ENCODE measurements around the gene PSMD11.

Gene PSMD11

DNA sequence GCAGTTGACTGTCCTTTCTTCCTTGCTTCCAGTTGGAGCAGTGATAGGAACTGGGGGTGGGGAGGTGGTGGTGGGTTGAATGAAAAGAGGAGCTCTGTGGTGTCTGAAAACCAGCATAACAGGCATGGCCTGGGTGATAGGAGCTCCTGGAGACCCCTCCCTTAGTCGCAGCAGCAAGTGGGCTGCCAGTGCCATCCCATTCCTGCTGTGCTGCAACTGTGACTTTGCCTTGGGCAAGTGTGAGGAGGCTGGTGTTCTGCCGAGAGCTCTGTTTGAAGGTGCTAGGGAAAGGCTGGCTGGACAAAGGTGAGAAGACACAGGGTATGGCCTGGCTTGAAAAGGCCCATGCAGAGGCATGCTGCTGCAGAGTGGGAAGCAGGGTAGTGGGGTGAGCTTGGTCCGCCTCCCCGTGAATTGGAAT lies 39.7 kb downstream of the PSMD11 start:
- H3K36me3 ChIP-seq: peaks cover 41% of the 10 kb centered on the region
- no peak overlapping the region for H3K4me3 ChIP-seq (ENCODE audit: low read depth in 1 of 2, low read length in 1 of 2)
- peaks cover 27 to 31% of the 10 kb centered on the region in 2 experiments for H3K4me1 ChIP-seq (ENCODE audit: control insufficient read depth in 1 of 2, insufficient read depth in 1 of 2, low read depth in 1 of 2, low read length in 1 of 2)
- no peak overlapping the region for H3K27ac ChIP-seq
- no peak for TF ChIP-seq CTCF (IDR thresholded peaks at IDR 0.05)
- peaks cover 3% of the 10 kb centered on the region for H3K27me3 ChIP-seq
- no peaks in the 10 kb centered on the region for H3K9me3 ChIP-seq

- peaks cover 3% of the 10 kb centered on the region for H3K27me3 ChIP-seq
- H3K36me3 ChIP-seq: peaks cover 41% of the 10 kb centered on the region
- H3K4me3 ChIP-seq (ENCODE audit: low read depth in 1 of 2, low read length in 1 of 2): no peak overlapping the region
- no peak for TF ChIP-seq CTCF (IDR thresholded peaks at IDR 0.05)
- H3K27ac ChIP-seq: no peak overlapping the region
- no peaks in the 10 kb centered on the region for H3K9me3 ChIP-seq
- peaks cover 33 to 36% of the 10 kb centered on the region in 2 experiments for H3K4me1 ChIP-seq (ENCODE audit: control insufficient read depth in 1 of 2, insufficient read depth in 1 of 2, low read depth in 1 of 2, low read length in 1 of 2)
Observed at GRCh38 chr17:32484628-32485027, 40.3 kb downstream of the PSMD11 start.

DNA sequence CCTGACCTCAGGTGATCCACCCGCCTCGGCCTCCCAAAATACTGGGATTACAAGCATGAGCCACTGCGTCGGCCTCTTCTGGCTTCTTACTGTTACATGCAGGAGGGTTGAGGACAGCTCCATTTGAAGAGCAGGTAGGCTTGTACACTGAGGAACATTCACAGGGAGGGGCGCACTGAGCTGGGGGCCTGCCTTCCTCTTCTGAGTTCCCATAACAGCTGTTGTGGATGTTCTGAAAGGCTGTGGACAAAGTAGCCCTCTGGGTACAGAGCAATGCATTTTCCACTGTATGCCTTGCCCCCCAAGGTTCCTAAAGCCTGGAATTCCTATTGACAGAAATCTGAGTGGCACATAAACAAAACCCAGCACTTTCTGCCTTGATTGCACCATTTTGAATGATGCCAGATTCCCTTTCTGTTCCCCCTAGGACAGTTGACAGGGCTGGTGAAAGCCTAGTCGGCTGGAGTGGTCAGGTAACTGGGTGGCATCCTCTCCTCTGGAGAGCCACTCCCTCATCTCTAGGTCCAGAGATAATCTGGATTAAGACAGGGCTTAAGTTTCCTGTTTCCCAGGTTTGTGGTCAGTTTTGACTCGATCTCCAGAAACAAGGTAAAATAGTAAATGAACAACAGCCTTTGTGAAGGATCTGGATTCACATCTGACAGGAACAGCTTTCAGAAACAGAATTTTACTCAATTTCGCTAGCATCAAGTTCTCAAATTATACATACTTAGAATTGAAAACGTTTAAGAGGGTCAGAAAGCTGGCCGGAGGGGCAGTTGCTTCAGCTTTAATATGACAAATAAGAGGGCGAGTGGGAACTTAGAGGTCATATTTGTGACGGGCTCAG lies 41.2 kb downstream of the PSMD11 start:
- H3K4me3 ChIP-seq (ENCODE audit: low read depth in 1 of 2, low read length in 1 of 2): peak overlapping the region; percentile 51 to 94
- peaks cover 41% of the 10 kb centered on the region for H3K36me3 ChIP-seq
- peak overlapping the region; percentile 76 for H3K27ac ChIP-seq

GRCh38 chr17:32486111-32486700 lies 41.9 kb downstream of the PSMD11 start:
- Histone ChIP-seq H3K27me3 (peaks cover 3% of the 10 kb centered on the region), H3K36me3 (peaks cover 38% of the 10 kb centered on the region), H3K9me3 (no peaks in the 10 kb centered on the region), H3K4me3 (ENCODE audit: low read depth in 1 of 2, low read length in 1 of 2) (peak overlapping the region; percentile 51 to 94), H3K4me1 (ENCODE audit: control insufficient read depth in 1 of 2, insufficient read depth in 1 of 2, low read depth in 1 of 2, low read length in 1 of 2) (peaks cover 49 to 52% of the 10 kb centered on the region in 2 experiments), H3K27ac (peak overlapping the region; percentile 76)
- peak; percentile 27 for TF ChIP-seq CTCF (IDR thresholded peaks at IDR 0.05)

More for the DNA sequence above, 41.2 kb downstream of the PSMD11 start:
- H3K27me3 ChIP-seq: peaks cover 3% of the 10 kb centered on the region
- no peak for TF ChIP-seq CTCF (IDR thresholded peaks at IDR 0.05)
- H3K4me1 ChIP-seq (ENCODE audit: control insufficient read depth in 1 of 2, insufficient read depth in 1 of 2, low read depth in 1 of 2, low read length in 1 of 2): peaks cover 42 to 45% of the 10 kb centered on the region in 2 experiments
- no peaks in the 10 kb centered on the region for H3K9me3 ChIP-seq

DNA sequence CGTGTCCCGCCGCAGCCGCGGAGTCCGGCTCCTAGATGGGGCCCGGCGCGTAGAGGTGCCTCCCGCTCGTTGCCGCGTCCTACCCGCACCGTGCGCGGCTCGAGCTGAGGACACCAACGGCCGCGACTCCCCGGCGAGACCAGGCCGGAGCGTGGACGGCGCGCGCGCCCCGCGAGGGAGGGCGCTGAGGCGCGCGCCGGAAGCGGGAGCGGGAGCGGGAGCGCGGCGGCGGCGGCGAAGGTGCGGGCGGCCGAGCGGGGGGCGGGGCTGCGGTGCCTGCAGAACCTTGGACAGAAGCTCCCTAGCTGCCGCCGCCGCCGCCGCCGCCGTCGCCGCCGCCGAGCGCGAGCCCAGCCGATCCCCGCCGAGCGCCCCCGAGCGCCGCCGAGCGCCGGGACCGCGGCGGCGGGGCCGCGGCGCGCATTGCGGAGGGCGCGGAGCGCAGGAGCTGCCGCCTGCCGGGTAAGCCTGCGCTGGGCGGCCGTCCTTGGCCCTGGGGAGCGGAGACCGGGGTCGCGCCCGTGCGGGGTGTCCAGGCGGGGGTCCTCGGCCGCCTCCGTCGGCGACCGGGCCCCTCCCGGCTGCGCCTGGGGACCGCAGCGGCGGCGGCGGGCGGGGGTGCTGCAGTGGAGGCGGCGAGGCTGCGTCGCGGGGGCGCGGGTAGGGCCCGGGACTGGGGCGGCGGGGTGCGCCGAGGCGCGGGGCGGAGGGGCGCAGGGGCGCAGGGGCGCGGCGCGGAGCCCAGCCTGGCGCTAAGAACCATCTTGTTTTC lies 42.6 kb downstream of the PSMD11 start, which contains the start of gene CDK5R1:
CDK5R1 (plus strand) TSS at position 293 of the 772 bp plus-strand sequence. CDS start 628 bp downstream, outside the sequence.
- no peaks in the 10 kb centered on the region for H3K9me3 ChIP-seq
- TF ChIP-seq CTCF (IDR thresholded peaks at IDR 0.05): no peak
- H3K4me3 ChIP-seq (ENCODE audit: low read depth in 1 of 2, low read length in 1 of 2): peak within 1 kb of the TSS; percentile 73 to 94
- peaks cover 37% of the 10 kb centered on the region for H3K36me3 ChIP-seq
- H3K27ac ChIP-seq: peak within 1 kb of the TSS; percentile 76
- peaks cover 56 to 59% of the 10 kb centered on the region in 2 experiments for H3K4me1 ChIP-seq (ENCODE audit: control insufficient read depth in 1 of 2, insufficient read depth in 1 of 2, low read depth in 1 of 2, low read length in 1 of 2)
- peaks cover 3% of the 10 kb centered on the region for H3K27me3 ChIP-seq

Data from neutrophil (primary cell).